Suprapubic skin (tissue), 4 donors: ENCODE measurements around the gene TGFBR1.

ENCODE experiments used
- CTCF ChIP-seq, 2 donors: fragments of 200-600 bp in 1 of 2; fragments of 450-650 bp in 1 of 2; sonication (generic) in 1 of 2; IDR thresholded peaks; one replicate each; pipeline ENCODE4 v1.5.1; 2016 to 2019; ENCODE audit warnings: antibody characterized with exemption in 2 of 2, mild to moderate bottlenecking in 1 of 2, moderate library complexity in 1 of 2
- EP300 ChIP-seq: sonication (generic); formaldehyde crosslinking; IDR thresholded peaks from one replicate; pipeline ENCODE4 v1.6.1; 2017; ENCODE audit warnings: antibody characterized with exemption
- POLR2A ChIP-seq, 2 donors: fragments of 450-650 bp; IDR thresholded peaks; one replicate each; pipeline ENCODE4 v1.6.1; 2017; ENCODE audit warnings: antibody characterized with exemption in 2 of 2, mild to moderate bottlenecking in 2 of 2, moderate library complexity in 2 of 2
- POLR2AphosphoS5 ChIP-seq, 3 donors: sonication (generic); formaldehyde crosslinking; IDR thresholded peaks; one replicate each; pipeline ENCODE4 v1.6.1; 2017; ENCODE audit warnings: antibody characterized with exemption in 3 of 3

- no peak for TF ChIP-seq CTCF (IDR thresholded peaks at IDR 0.05)
- no peak for TF ChIP-seq EP300
- no peak for TF ChIP-seq POLR2A (IDR thresholded peaks at IDR 0.05)
- no peak for TF ChIP-seq POLR2AphosphoS5 (IDR thresholded peaks at IDR 0.05)
Measured at GRCh38 chr9:99169982-99170761, 65.3 kb downstream of the TGFBR1 start.
